ENCODE results near the gene FYCO1.

FYCO1 gene

GRCh38 chr3:45955706-45956105 is 39.9 kb downstream of the FYCO1 start:
- H3K4me2 ChIP-seq (ENCODE audit: insufficient read depth, low read length), result no peak overlapping the region
- H3K36me3 ChIP-seq (ENCODE audit: insufficient read depth, low read length), result peaks cover 98% of the 10 kb centered on the region
- H3K9ac ChIP-seq (ENCODE audit: low read depth, low read length), result no peak overlapping the region
- no peak for TF ChIP-seq EZH2 (IDR thresholded peaks at IDR 0.05; ENCODE audit: borderline replicate concordance, low read depth, low read length, severe bottlenecking)
- TF ChIP-seq CTCF (IDR thresholded peaks at IDR 0.05; ENCODE audit: borderline replicate concordance, extremely low read depth, low read length, poor library complexity, severe bottlenecking), result no peak
- ATAC-seq (ENCODE audit: insufficient read depth, low read depth) (no peak), DNase-seq (no peak)
- no peak overlapping the region for H2AFZ ChIP-seq (ENCODE audit: low read depth, low read length)
- H3K27me3 ChIP-seq (ENCODE audit: insufficient read depth, low read length, poor library complexity), result no peaks in the 10 kb centered on the region
- no peaks in the 10 kb centered on the region for H3K9me3 ChIP-seq (ENCODE audit: insufficient read depth, low read length, severe bottlenecking)
- no peak overlapping the region for H3K27ac ChIP-seq (ENCODE audit: low read length)
- 0 out of 2 replicates have a peak, but pooled peaks cover 3% of the 10 kb centered on the region for H3K79me2 ChIP-seq (ENCODE audit: insufficient read depth, low read length)
- H3K4me3 ChIP-seq (ENCODE audit: low read depth in 1 of 2, low read length in 2 of 2), result no peak overlapping the region
- no peaks in the 10 kb centered on the region for H3K4me1 ChIP-seq (ENCODE audit: insufficient read depth, low read length)
- no peaks in the 10 kb centered on the region for H4K20me1 ChIP-seq (ENCODE audit: insufficient read depth, low read length)

GRCh38 chr3:45955017-45955647 is 40.5 kb downstream of the FYCO1 start:
- Histone ChIP-seq H3K36me3 (ENCODE audit: insufficient read depth, low read length) (peaks cover 98% of the 10 kb centered on the region), H3K27ac (ENCODE audit: low read length) (0 out of 2 replicates have a peak overlapping the region, but pooled peaks have one; percentile 5), H2AFZ (ENCODE audit: low read depth, low read length) (no peak overlapping the region), H3K27me3 (ENCODE audit: insufficient read depth, low read length, poor library complexity) (no peaks in the 10 kb centered on the region), H3K9ac (ENCODE audit: low read depth, low read length) (no peak overlapping the region), H3K79me2 (ENCODE audit: insufficient read depth, low read length) (peaks cover 3% of the 10 kb centered on the region; the same call in 1 of the 2 replicates), H3K4me1 (ENCODE audit: insufficient read depth, low read length) (no peaks in the 10 kb centered on the region), H3K4me2 (ENCODE audit: insufficient read depth, low read length) (no peak overlapping the region), H4K20me1 (ENCODE audit: insufficient read depth, low read length) (no peaks in the 10 kb centered on the region), H3K4me3 (ENCODE audit: low read depth in 1 of 2, low read length in 2 of 2) (no peak overlapping the region), H3K9me3 (ENCODE audit: insufficient read depth, low read length, severe bottlenecking) (no peaks in the 10 kb centered on the region)
- DNase-seq, result no peak
- TF ChIP-seq EZH2 (IDR thresholded peaks at IDR 0.05; ENCODE audit: borderline replicate concordance, low read depth, low read length, severe bottlenecking) (no peak), CTCF (IDR thresholded peaks at IDR 0.05; ENCODE audit: borderline replicate concordance, extremely low read depth, low read length, poor library complexity, severe bottlenecking) (no peak)
- no peak for ATAC-seq (ENCODE audit: insufficient read depth, low read depth)

- no peaks in the 10 kb centered on the region for H4K20me1 ChIP-seq (ENCODE audit: insufficient read depth, low read length)
- peaks cover 98% of the 10 kb centered on the region for H3K36me3 ChIP-seq (ENCODE audit: insufficient read depth, low read length)
Observed at GRCh38 chr3:45954306-45954705, 41.3 kb downstream of the FYCO1 start.

More at GRCh38 chr3:45954306-45954705, 41.3 kb downstream of the FYCO1 start:
- H3K79me2 ChIP-seq (ENCODE audit: insufficient read depth, low read length), result peaks cover 3% of the 10 kb centered on the region; the same call in 1 of the 2 replicates
- no peaks in the 10 kb centered on the region for H3K4me1 ChIP-seq (ENCODE audit: insufficient read depth, low read length)
- no peak overlapping the region for H3K4me2 ChIP-seq (ENCODE audit: insufficient read depth, low read length)
- no peak overlapping the region for H3K4me3 ChIP-seq (ENCODE audit: low read depth in 1 of 2, low read length in 2 of 2)
- H3K9me3 ChIP-seq (ENCODE audit: insufficient read depth, low read length, severe bottlenecking), result no peaks in the 10 kb centered on the region
- no peak for ATAC-seq (ENCODE audit: insufficient read depth, low read depth)
- H2AFZ ChIP-seq (ENCODE audit: low read depth, low read length), result no peak overlapping the region
- H3K9ac ChIP-seq (ENCODE audit: low read depth, low read length), result no peak overlapping the region
- H3K27ac ChIP-seq (ENCODE audit: low read length), result peak overlapping the region; percentile 38
- TF ChIP-seq CTCF (IDR thresholded peaks at IDR 0.05; ENCODE audit: borderline replicate concordance, extremely low read depth, low read length, poor library complexity, severe bottlenecking), result no peak
- TF ChIP-seq EZH2 (IDR thresholded peaks at IDR 0.05; ENCODE audit: borderline replicate concordance, low read depth, low read length, severe bottlenecking), result no peak
- H3K27me3 ChIP-seq (ENCODE audit: insufficient read depth, low read length, poor library complexity), result no peaks in the 10 kb centered on the region
- DNase-seq, result no peak

All from DND-41 (cell line).